HUES6 (cell line): Measurements from ENCODE around the gene TRMT2A.

Source experiments
- H3K27ac ChIP-seq: 2 replicates; pipeline ENCODE4 v1.7.0; 2013; ENCODE audit warnings: low read depth, mild to moderate bottlenecking, low read length, inconsistent platforms
- H3K27me3 ChIP-seq: 2 replicates; pipeline ENCODE4 v1.6.1; 2013; ENCODE audit warnings: low read length; ENCODE audit not compliant: control insufficient read depth, insufficient read depth
- H3K36me3 ChIP-seq: 2 replicates; pipeline ENCODE4 v1.6.1; 2013; ENCODE audit warnings: low read length; ENCODE audit not compliant: control insufficient read depth, insufficient read depth
- H3K4me1 ChIP-seq: 2 replicates; pipeline ENCODE4 v1.6.1; 2013; ENCODE audit warnings: low read length; ENCODE audit not compliant: control insufficient read depth, insufficient read depth
- H3K4me3 ChIP-seq: 2 replicates; pipeline ENCODE4 v1.5.1; 2013; ENCODE audit warnings: low read depth, low read length
- H3K9ac ChIP-seq: one replicate; pipeline ENCODE4 v1.6.1; 2013; ENCODE audit warnings: mild to moderate bottlenecking, low read length
- H3K9me3 ChIP-seq: 2 replicates; pipeline ENCODE4 v1.6.1; 2013; ENCODE audit warnings: low read depth, low read length; ENCODE audit not compliant: control insufficient read depth, insufficient read depth

TRMT2A gene

DNA sequence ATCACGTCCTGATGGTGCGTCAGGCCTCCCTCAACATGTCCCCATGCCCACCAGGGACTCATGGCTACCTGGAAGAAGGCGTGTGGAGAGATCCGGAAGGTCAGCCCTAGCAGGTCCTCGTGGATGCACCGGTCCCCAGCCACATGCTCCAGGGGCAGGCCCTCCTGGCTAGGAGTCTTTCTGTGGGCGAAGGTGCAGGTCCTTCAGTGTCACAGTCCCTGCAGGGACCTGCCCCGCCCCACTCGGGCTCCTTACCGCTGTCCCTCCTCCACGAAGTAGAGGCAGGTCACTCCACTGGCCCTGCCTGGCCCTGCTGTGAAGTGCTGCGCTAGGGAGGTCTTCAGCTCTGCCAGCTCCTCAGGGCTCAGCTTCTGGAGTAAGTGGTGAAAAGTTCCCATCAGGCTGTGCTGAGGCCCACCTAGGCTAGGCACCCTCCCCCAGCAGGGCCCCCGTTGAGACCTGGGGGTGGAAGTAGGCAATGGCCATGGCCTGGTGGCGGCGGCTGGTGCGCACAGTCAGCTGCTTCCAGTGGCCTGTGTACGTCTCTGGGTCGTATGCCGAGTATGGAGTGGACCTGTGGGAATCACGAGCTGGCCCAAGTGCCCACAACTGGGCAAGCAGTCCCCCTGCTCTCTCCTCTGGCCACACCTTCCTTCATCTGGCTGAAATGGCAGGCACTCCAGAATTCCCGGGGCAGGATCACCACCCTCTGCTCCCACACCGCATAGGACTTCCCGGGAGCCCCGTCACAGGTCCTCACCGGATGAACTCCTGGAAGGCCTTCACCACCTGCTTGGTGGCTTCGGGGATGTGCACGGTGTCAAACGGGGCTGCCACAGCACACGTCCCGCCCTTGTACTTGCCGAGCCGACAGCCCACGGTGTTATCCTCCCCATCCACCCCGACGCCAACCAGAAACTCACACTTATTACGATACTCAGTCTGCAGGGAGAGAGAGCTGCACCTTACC is 2.2 kb downstream of the TRMT2A start:
- Histone ChIP-seq H3K9me3 (no peaks in the 10 kb centered on the region), H3K27me3 (no peaks in the 10 kb centered on the region), H3K36me3 (peaks cover 76% of the 10 kb centered on the region), H3K4me3 (no peak overlapping the region), H3K9ac (no peak overlapping the region), H3K27ac (no peak overlapping the region), H3K4me1 (peaks cover 8% of the 10 kb centered on the region)

DNA sequence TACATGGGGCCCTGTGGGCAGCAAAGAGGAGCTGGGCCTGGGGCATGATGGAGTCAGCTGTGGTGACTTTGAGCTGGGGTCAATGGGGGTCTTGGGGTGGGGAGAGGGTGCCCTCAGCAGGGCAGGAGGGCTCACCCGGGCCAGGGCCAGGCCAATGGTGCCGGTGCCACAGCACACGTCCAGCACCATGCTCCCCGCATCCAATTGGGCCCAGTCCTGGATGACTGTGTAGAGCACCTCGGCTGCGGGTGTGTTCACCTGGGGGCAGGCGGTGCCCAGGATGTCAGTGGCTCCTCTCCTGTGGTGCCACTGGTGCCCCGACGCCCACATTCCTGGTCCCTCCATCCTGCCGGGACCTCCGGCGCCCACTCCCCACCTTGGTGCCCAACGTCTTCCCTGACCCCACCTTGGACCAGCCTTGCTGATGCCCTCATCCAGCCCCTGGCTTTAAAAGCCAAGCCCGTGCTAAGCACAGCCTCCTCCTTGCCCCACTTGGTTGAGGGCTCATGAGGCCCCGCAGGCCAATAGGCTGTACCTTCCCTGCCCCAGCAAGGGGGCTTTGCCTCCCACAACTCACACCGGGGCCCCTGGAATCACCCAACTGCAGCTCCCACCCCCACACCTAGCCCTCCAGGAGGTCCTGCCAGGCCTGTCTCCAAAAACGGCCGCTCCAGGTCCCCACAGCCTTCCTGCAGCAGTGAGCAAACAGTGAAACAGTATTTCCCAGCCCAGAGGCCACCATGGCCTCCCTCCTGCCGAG is 3.3 kb downstream of the TRMT2A start:
- Histone ChIP-seq H3K36me3 (peaks cover 76% of the 10 kb centered on the region), H3K4me3 (no peak overlapping the region), H3K27me3 (no peaks in the 10 kb centered on the region), H3K27ac (no peak overlapping the region), H3K4me1 (peaks cover 3% of the 10 kb centered on the region), H3K9ac (no peak overlapping the region), H3K9me3 (no peaks in the 10 kb centered on the region)

DNA sequence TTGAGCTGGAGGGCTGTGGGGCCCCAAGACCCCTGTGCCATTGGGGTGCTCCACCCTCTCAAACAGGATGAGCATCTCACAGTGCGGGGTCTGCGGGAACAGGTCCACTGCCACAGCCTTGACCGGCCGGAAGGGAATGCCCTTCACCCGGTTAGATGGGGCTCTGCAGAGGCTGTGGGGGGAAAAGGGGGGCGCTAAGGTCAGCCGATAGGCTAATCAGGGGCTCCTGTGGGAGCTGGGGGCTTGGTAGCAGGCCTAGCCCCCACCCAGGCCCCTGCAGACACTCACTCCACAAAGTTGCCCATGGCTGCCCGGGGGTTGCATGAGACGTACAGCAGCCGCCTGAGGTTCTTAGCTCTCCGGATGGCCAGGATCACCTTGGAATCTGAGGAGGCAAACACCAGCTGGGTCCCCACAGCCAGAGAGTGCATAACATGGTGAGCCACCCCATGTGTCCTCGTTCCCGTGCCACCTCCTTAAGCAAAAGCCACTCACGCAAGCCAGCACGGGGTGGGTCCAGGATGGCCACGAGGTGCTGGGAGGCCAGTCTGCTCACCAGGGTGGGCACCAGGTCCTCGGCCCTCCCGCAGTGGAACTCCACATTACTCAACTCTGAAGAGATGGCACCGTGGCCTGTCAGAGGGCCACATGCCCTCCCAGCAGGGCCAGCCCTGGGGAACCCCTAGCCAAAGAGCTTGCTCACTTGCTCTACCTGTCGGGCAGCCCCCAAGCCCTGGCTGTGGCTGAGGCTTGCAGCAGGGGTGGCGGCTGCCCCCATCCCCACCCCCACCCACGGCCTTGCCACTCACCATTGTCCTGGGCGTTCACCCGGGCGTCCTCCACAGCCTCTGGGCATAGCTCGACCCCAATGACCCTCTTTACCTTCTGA is 4.2 kb downstream of the TRMT2A start:
- Histone ChIP-seq H3K4me3 (no peak overlapping the region), H3K9me3 (no peaks in the 10 kb centered on the region), H3K27ac (no peak overlapping the region), H3K27me3 (no peaks in the 10 kb centered on the region), H3K9ac (no peak overlapping the region), H3K36me3 (peaks cover 79% of the 10 kb centered on the region), H3K4me1 (no peaks in the 10 kb centered on the region; the same call in 1 of the 2 replicates)

DNA sequence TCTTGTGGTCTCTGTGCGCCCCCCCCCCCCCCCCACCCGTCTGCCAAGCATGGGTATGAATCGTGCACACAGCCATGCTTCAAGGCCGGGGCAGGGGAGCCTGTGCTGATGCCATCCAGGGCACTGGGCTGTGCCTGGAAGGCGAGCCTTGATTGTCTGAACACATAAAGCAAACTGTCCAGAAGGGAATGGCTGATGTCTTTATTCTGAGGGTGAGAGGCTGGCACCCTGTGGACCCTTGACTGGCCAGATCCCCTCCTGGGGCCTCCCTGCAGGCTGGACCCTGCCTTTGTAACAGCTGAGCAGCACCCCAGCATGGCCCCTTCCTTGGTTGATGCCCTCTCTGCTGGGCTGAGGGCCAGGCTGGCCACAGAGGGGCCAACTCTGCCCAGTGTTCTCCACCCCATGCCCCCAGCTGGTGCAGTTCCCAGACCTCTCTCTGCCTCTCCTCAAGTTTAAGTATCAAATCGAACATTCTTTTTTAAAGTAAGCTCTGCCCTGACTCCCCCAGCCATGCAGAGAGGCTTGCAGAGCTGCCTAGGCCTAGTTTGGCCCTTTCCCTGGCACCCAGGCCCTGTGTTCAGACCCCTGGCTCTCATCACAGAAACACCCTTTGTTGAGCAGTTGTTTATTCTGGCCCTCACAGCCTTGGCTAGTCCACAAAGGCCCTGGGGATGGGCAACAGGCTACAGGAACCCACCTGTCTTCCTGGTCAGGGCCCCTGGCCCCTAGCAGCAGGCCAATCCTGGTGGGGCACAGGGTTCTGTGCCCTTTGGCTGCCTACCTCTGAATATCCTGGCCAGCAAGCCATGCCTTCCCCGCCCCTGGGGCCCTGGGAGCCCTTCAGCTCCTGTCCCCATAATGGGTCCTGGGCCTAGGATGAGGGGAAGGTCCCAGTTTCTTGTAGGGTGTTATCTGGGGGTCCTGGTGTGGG is 5.1 kb downstream of the TRMT2A start:
- Histone ChIP-seq H3K36me3 (peaks cover 89% of the 10 kb centered on the region), H3K27ac (no peak overlapping the region), H3K27me3 (no peaks in the 10 kb centered on the region), H3K4me1 (no peaks in the 10 kb centered on the region; the same call in 1 of the 2 replicates), H3K9ac (no peak overlapping the region), H3K4me3 (no peak overlapping the region), H3K9me3 (no peaks in the 10 kb centered on the region)

DNA sequence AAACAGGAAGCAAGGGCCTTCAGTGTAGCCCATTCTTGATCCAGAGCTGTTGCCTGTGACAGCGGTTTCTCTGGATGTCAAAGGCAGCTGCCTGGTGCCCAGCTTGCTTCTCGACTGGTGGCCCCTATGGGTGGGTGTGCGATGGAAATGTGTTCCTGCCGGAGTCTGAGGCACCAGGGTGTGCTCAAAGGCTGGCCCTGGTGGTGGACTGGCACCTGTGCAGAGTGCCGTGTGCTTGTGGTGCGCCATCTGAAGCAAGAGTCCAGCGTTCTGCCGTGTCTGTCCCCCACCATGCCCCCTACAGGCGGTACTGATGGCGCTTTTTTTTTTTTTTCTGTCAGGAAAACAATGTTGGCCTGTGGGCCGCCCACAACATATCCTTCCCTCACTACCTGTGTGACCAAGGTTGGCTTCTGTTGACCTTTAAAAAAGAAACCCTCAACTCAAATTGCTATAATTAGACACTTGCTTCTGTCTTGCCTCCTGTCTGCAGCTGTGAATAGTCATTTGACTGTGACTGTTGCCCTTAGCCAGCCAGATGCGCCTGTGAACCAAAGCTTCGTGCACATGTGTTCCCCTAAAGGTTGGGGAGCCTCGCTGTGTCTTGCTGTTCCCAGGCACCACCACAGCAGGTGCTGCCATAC is 5.9 kb downstream of the TRMT2A start:
- no peak overlapping the region for H3K9ac ChIP-seq
- H3K27ac ChIP-seq = no peak overlapping the region
- H3K4me3 ChIP-seq = no peak overlapping the region
- H3K36me3 ChIP-seq = peaks cover 96% of the 10 kb centered on the region
- no peaks in the 10 kb centered on the region for H3K9me3 ChIP-seq
- H3K27me3 ChIP-seq = no peaks in the 10 kb centered on the region
- no peaks in the 10 kb centered on the region; the same call in 1 of the 2 replicates for H3K4me1 ChIP-seq

DNA sequence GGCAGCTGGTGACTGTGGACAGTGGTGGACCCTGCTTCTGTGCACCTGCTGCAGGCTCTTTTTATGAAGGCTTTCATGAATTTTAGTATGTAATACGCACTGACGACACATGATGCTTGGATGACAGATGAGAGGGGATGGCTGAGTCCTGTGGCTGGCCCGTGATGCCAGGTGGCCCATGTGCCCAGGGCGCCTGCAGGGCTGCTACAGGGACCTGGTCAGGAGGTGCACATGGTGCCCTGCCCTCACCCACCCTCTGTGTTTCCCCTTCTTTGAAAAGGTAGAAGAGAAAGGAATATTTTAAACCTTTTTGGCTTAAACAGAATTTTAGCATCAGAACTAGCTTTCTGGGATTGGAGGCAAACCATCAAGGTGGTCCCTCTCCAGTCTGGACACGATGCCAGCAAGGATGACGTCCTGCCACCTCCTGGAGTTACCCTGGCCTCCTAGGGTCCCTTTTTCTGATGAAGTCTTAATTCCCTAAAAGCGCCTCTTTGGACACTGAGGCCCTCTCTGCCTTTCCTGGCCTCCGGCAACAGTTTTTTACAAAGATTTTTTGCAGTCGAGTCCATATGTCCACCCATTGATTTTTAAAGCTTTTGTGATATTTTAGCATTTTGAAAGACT is 6.6 kb downstream of the TRMT2A start:
- H3K9ac ChIP-seq = no peak overlapping the region
- H3K9me3 ChIP-seq = no peaks in the 10 kb centered on the region
- peaks cover 97% of the 10 kb centered on the region for H3K36me3 ChIP-seq
- H3K4me3 ChIP-seq = no peak overlapping the region
- H3K27me3 ChIP-seq = no peaks in the 10 kb centered on the region
- no peak overlapping the region for H3K27ac ChIP-seq
- H3K4me1 ChIP-seq = no peaks in the 10 kb centered on the region; the same call in 1 of the 2 replicates

DNA sequence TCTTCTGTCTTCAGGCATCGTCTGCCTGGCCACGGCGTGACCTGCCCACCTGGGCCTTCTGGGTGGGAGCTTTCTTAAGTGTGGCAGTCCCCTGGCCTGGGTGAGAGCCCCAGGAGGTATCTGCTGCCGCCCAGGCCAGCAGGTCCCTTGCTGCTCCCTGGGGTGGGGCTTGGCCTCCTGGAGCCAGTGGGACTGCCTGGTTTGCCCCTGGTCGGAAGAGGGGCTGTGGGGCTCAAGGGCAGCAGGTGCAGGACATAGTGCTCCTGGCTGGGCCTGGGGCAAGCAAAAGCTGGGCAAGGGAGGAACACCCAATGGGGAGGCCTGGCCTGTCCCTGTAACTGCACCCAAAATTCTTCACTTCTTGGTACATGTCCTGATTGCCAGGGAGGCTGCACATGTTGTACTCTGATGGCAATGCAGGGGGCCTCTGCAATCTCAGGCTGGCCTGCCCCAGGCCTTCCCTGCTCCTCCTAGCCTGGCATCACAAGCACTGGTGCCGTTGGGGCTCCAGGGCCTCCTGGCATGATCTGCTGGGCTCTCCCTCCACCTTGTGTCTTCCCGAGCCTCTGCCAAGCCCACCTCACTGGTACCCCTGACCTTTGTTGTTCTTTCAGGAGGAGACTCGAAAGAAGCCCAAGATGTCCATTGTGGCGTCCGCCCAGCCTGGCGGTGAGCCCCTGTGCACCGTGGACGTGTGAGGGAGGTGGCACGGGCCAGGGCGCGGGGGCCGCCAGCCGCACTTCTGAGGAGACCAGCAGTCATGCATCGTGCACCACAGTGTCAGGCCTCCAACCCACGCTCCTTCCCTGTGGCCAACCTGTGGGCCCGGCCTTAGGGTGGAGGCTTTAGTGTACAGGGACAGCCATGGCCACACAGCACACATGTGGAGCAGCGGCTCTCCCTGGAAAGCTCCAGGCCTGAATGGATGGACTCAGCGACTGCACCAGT is 7.3 kb downstream of the TRMT2A start:
- H3K9me3 ChIP-seq = no peaks in the 10 kb centered on the region
- no peak overlapping the region for H3K27ac ChIP-seq
- H3K4me1 ChIP-seq = no peaks in the 10 kb centered on the region
- peaks cover 97% of the 10 kb centered on the region for H3K36me3 ChIP-seq
- H3K4me3 ChIP-seq = no peak overlapping the region
- H3K9ac ChIP-seq = no peak overlapping the region
- H3K27me3 ChIP-seq = no peaks in the 10 kb centered on the region

DNA sequence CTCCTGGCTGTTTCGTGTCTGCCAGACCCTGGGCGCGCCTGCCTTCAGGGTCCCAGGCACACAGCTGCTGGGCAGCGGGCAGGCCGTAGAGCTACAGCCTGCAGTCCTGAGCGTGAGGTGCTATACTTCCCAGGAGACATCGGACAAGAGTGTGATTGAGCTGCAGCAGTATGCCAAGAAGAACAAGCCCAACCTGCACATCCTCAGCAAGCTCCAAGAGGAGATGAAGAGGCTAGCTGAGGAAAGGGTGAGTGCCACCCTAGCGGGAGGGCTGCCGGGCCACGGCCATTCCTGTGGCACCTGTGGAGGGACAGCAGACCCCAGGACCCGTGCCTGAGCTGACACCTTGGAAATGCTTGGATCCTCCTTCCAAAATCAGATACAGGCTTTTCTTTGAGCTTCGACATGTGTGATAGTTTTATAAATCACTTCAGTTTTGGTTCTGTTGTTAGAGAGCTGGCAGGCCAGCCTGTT is 8.2 kb downstream of the TRMT2A start:
- H3K9ac ChIP-seq = no peak overlapping the region
- H3K4me1 ChIP-seq = no peaks in the 10 kb centered on the region
- H3K27ac ChIP-seq = no peak overlapping the region
- H3K4me3 ChIP-seq = no peak overlapping the region
- H3K9me3 ChIP-seq = no peaks in the 10 kb centered on the region
- no peaks in the 10 kb centered on the region for H3K27me3 ChIP-seq
- peaks cover 96% of the 10 kb centered on the region for H3K36me3 ChIP-seq
